ENCODE measurements around the gene CHST2.

DNA sequence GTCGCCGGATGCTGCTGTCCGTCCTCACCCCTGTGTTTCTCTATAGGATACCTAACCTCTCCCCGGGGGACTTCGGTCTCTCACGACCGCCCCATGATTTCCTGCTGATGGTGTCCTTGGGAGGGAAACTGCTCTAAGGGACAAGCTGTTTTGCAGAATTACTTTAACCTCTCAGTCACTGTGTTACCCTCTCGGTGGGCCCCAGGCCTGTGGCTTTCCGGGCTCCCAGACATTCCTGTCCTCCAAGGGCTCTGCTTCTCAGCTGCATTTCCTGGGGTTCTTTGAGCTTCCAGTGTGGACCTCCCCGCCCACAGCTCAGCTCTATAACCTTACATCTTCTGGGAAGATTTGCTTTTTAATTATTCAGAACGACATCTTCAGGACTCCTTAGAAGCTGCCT is 40.9 kb downstream of the CHST2 start:
- TF ChIP-seq, protein P1, sequence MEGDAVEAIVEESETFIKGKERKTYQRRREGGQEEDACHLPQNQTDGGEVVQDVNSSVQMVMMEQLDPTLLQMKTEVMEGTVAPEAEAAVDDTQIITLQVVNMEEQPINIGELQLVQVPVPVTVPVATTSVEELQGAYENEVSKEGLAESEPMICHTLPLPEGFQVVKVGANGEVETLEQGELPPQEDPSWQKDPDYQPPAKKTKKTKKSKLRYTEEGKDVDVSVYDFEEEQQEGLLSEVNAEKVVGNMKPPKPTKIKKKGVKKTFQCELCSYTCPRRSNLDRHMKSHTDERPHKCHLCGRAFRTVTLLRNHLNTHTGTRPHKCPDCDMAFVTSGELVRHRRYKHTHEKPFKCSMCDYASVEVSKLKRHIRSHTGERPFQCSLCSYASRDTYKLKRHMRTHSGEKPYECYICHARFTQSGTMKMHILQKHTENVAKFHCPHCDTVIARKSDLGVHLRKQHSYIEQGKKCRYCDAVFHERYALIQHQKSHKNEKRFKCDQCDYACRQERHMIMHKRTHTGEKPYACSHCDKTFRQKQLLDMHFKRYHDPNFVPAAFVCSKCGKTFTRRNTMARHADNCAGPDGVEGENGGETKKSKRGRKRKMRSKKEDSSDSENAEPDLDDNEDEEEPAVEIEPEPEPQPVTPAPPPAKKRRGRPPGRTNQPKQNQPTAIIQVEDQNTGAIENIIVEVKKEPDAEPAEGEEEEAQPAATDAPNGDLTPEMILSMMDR (IDR thresholded peaks at IDR 0.05; ENCODE audit: low read depth, low read length, poor library complexity, severe bottlenecking) = no peak
- no peak for TF ChIP-seq EZH2phosphoT487 (IDR thresholded peaks at IDR 0.05; ENCODE audit: borderline replicate concordance, low read length)
